ENCODE measurements around the gene SPAG5.

Gene SPAG5

GRCh38 chr17:28547623-28548416 lies 51.0 kb downstream of the SPAG5 start:
- no peak for DNase-seq (ENCODE audit: low read depth, low spot score)
- no peaks in the 10 kb centered on the region; the same call in 1 of the 2 replicates for H3K36me3 ChIP-seq (ENCODE audit: insufficient read depth, low read length)
- TF ChIP-seq FOXP2 (optimal IDR thresholded peaks at IDR 0.05; ENCODE audit: control extremely low read depth, extremely low read length, insufficient read depth) = no peak
- TF ChIP-seq EZH2 (IDR thresholded peaks at IDR 0.05) = no peak
- no peak for TF ChIP-seq POLR2AphosphoS5 (IDR thresholded peaks at IDR 0.05; ENCODE audit: borderline replicate concordance, low read depth, low read length)
- H3K9me3 ChIP-seq (ENCODE audit: low read depth, low read length) = no peaks in the 10 kb centered on the region
- no peak overlapping the region for H3K9ac ChIP-seq (ENCODE audit: insufficient read length)
- no peak overlapping the region for H3K4me3 ChIP-seq
- H3K27ac ChIP-seq = no peak overlapping the region

DNA sequence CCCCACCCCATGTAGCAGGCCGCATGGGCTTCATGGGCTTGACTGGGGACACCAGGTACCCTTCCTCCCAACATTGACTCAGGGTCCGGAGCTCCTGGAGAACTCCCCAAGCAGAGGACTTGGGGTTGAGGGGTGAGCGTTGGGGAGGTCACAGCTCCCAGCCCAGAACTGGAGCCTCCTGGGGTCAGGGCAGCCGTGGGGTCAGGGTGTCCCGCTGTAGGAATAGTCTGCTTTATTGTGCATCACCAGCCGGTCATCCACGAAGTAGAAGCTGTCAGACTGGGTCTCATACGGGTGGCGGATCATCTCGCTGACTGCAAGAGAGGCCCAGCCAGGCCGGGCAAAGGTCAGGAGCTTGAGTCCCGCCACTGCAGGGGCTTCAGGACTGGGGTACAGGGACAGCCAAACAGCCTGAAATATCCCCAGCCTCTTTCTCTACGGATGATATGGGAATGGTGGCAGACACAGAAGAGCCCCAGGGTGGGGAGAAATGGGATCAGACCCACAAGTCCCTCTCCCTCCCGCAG lies 51.7 kb downstream of the SPAG5 start:
- no peak overlapping the region for H3K9ac ChIP-seq (ENCODE audit: insufficient read length)
- no peak for TF ChIP-seq EZH2 (IDR thresholded peaks at IDR 0.05)
- TF ChIP-seq FOXP2 (optimal IDR thresholded peaks at IDR 0.05; ENCODE audit: control extremely low read depth, extremely low read length, insufficient read depth) = no peak
- no peak for TF ChIP-seq POLR2AphosphoS5 (IDR thresholded peaks at IDR 0.05; ENCODE audit: borderline replicate concordance, low read depth, low read length)
- H3K4me3 ChIP-seq = no peak overlapping the region
- H3K36me3 ChIP-seq (ENCODE audit: insufficient read depth, low read length) = no peaks in the 10 kb centered on the region; the same call in 1 of the 2 replicates
- DNase-seq (ENCODE audit: low read depth, low spot score) = no peak
- H3K9me3 ChIP-seq (ENCODE audit: low read depth, low read length) = no peaks in the 10 kb centered on the region
- H3K27ac ChIP-seq = no peak overlapping the region

DNA sequence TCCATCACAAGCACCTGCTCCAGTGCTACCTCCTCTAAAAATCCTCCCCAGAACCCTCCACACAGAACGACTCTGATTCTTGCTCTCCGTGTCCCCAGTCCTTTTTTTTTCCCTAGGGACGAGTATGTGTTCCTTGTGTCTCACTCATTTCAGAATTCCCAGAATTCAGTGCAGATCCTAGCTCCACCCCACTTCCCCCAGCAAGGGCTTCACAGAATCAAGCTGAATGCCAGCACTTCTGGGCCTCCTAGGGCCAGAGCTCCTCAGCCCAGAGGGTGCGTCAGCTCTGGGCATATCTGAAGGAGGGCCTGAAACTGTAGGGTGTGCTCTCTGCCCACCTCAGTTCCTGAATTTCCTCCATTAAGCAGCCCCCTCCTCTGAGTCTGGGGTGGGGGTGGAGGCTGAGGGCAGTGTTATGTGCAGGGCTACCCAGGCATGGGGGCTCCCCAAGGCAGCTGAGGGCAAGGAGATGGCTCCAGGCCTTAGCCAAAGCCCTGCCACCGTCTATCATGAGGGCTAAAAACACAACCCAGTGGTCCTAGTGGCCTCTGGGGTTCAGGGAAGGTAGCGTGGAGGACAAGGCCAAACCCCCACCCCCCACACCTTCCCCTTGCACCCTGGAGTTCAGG lies 52.9 kb downstream of the SPAG5 start:
- TF ChIP-seq POLR2AphosphoS5 (IDR thresholded peaks at IDR 0.05; ENCODE audit: borderline replicate concordance, low read depth, low read length) = no peak
- no peaks in the 10 kb centered on the region for H3K9me3 ChIP-seq (ENCODE audit: low read depth, low read length)
- DNase-seq (ENCODE audit: low read depth, low spot score) = no peak
- no peak overlapping the region for H3K9ac ChIP-seq (ENCODE audit: insufficient read length)
- no peak overlapping the region for H3K27ac ChIP-seq
- H3K4me3 ChIP-seq = no peak overlapping the region
- no peaks in the 10 kb centered on the region; the same call in 1 of the 2 replicates for H3K36me3 ChIP-seq (ENCODE audit: insufficient read depth, low read length)

DNA sequence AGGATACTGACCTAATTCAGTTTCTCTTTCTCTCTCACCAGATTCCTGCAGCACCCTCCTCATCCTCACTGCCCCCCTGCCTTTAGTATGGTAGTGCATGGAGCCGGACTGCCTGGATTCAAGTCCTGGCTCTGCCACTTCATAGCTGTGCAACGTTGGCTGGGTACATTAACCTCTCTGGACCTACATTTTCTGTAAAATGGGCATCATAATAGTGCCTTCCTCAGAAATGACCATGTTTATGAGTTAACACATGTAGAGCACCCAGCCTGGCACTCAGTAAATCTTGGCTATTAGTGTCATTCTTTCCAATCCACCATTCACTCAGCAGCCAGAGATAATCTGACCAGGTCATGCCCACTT lies 53.7 kb downstream of the SPAG5 start:
- no peak overlapping the region for H3K9ac ChIP-seq (ENCODE audit: insufficient read length)
- no peaks in the 10 kb centered on the region for H3K9me3 ChIP-seq (ENCODE audit: low read depth, low read length)
- no peak for TF ChIP-seq FOXP2 (optimal IDR thresholded peaks at IDR 0.05; ENCODE audit: control extremely low read depth, extremely low read length, insufficient read depth)
- no peak for TF ChIP-seq EZH2 (IDR thresholded peaks at IDR 0.05)
- no peak for TF ChIP-seq POLR2AphosphoS5 (IDR thresholded peaks at IDR 0.05; ENCODE audit: borderline replicate concordance, low read depth, low read length)
- no peak overlapping the region for H3K4me3 ChIP-seq
- H3K36me3 ChIP-seq (ENCODE audit: insufficient read depth, low read length) = no peaks in the 10 kb centered on the region; the same call in 1 of the 2 replicates
- no peak for DNase-seq (ENCODE audit: low read depth, low spot score)
- H3K27ac ChIP-seq = no peak overlapping the region

- Histone ChIP-seq H3K36me3 (ENCODE audit: insufficient read depth, low read length) (no peaks in the 10 kb centered on the region; the same call in 1 of the 2 replicates), H3K9me3 (ENCODE audit: low read depth, low read length) (no peaks in the 10 kb centered on the region), H3K9ac (ENCODE audit: insufficient read length) (no peak overlapping the region), H3K4me3 (no peak overlapping the region), H3K27ac (no peak overlapping the region)
- DNase-seq (ENCODE audit: low read depth, low spot score) = no peak
- no peak for TF ChIP-seq POLR2AphosphoS5 (IDR thresholded peaks at IDR 0.05; ENCODE audit: borderline replicate concordance, low read depth, low read length)
- no peak for TF ChIP-seq FOXP2 (optimal IDR thresholded peaks at IDR 0.05; ENCODE audit: control extremely low read depth, extremely low read length, insufficient read depth)
- no peak for TF ChIP-seq EZH2 (IDR thresholded peaks at IDR 0.05)
These were observed 54.3 kb downstream of the SPAG5 start for GRCh38 chr17:28544402-28545140.

DNA sequence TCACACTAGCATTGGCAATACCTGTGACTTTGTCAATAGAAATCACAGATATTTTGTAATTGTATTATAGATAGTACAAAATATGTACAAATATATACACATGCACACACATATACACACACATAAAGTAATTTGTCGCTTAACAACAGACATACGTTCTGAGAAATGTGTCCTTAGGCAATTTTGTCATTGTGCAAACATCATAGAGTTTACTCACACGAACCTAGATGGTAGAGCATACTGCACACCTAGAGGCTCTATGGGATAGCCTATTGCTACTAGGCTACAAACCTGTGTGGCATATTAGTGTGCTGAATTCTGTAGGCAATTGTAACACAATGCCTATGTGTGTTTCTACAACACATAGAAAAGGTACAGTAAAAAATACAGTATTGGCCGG lies 57.4 kb downstream of the SPAG5 start:
- Histone ChIP-seq H3K9ac (ENCODE audit: insufficient read length) (no peak overlapping the region), H3K27ac (no peak overlapping the region), H3K36me3 (ENCODE audit: insufficient read depth, low read length) (no peaks in the 10 kb centered on the region), H3K4me3 (no peak overlapping the region), H3K9me3 (ENCODE audit: low read depth, low read length) (no peaks in the 10 kb centered on the region)
- no peak for DNase-seq (ENCODE audit: low read depth, low spot score)
- TF ChIP-seq EZH2 (IDR thresholded peaks at IDR 0.05) (no peak), FOXP2 (optimal IDR thresholded peaks at IDR 0.05; ENCODE audit: control extremely low read depth, extremely low read length, insufficient read depth) (no peak), POLR2AphosphoS5 (IDR thresholded peaks at IDR 0.05; ENCODE audit: borderline replicate concordance, low read depth, low read length) (no peak)

- H3K27ac ChIP-seq = no peak overlapping the region
- no peak for DNase-seq (ENCODE audit: low read depth, low spot score)
- no peaks in the 10 kb centered on the region for H3K36me3 ChIP-seq (ENCODE audit: insufficient read depth, low read length)
- no peaks in the 10 kb centered on the region for H3K9me3 ChIP-seq (ENCODE audit: low read depth, low read length)
- no peak overlapping the region for H3K4me3 ChIP-seq
- H3K9ac ChIP-seq (ENCODE audit: insufficient read length) = no peak overlapping the region
- TF ChIP-seq FOXP2 (optimal IDR thresholded peaks at IDR 0.05; ENCODE audit: control extremely low read depth, extremely low read length, insufficient read depth) = no peak
- no peak for TF ChIP-seq EZH2 (IDR thresholded peaks at IDR 0.05)
- no peak for TF ChIP-seq POLR2AphosphoS5 (IDR thresholded peaks at IDR 0.05; ENCODE audit: borderline replicate concordance, low read depth, low read length)
These were observed 58.6 kb downstream of the SPAG5 start for GRCh38 chr17:28540231-28540630.

DNA sequence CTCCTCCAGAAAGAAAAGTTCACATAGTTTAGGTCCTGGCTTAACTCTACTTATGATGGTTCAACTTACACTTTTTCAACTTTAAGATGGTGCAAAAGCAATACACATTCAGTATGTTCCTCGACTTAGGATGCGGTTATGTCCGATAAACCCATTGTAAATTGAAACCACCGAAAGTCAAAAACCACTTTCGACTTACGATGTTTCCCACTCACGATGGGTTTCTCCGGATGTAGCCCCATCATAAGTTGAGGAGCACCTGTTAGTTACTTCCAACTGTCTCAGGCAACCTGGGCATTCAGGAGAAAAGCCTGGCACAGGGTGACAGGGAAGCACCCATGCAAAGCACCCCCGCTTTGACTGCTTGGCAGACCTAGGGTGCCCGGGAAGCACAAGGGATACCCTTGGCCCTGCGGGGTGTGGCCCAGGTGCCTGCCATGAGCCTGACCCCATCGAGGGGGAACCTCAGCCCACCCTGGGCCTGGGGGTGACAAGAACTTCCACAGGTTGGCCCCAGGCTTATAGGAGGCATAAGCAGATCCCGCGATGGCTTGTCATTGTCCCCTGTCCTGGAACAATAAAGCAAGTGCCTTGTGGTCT lies 60.4 kb downstream of the SPAG5 start:
- no peak for TF ChIP-seq POLR2AphosphoS5 (IDR thresholded peaks at IDR 0.05; ENCODE audit: borderline replicate concordance, low read depth, low read length)
- TF ChIP-seq FOXP2 (optimal IDR thresholded peaks at IDR 0.05; ENCODE audit: control extremely low read depth, extremely low read length, insufficient read depth) = no peak
- TF ChIP-seq EZH2 (IDR thresholded peaks at IDR 0.05) = no peak
- H3K9ac ChIP-seq (ENCODE audit: insufficient read length) = no peak overlapping the region

More for the DNA sequence above, 60.4 kb downstream of the SPAG5 start:
- H3K4me3 ChIP-seq = no peak overlapping the region
- H3K9me3 ChIP-seq (ENCODE audit: low read depth, low read length) = no peaks in the 10 kb centered on the region
- DNase-seq (ENCODE audit: low read depth, low spot score) = no peak
- no peaks in the 10 kb centered on the region for H3K36me3 ChIP-seq (ENCODE audit: insufficient read depth, low read length)
- H3K27ac ChIP-seq = no peak overlapping the region

All from SK-N-MC (cell line).